Measurements from ENCODE around the gene LARP7. TPM values are rescaled to one million over a fixed set of nuclear protein-coding genes. Genes with fewer than 3 reads are reported as not detected.

Gene LARP7
- total RNA-seq, 1 experiment from 2014 or later: 39.5 TPM

- TF ChIP-seq EZH2 (IDR thresholded peaks at IDR 0.05) (no peak), SIN3A (IDR thresholded peaks at IDR 0.05; ENCODE audit: low read depth) (no peak), SP1 (IDR thresholded peaks at IDR 0.05; ENCODE audit: low read depth) (no peak), ZFX (IDR thresholded peaks at IDR 0.05) (no peak), EZH2phosphoT487 (IDR thresholded peaks at IDR 0.05; ENCODE audit: borderline replicate concordance) (no peak), ZBTB33 (IDR thresholded peaks at IDR 0.05; ENCODE audit: extremely low read depth, insufficient replicate concordance, low read length) (no peak), TCF7L2 (IDR thresholded peaks at IDR 0.05; ENCODE audit: borderline replicate concordance, extremely low read depth, insufficient read depth, insufficient read length) (no peak), ATF3 (IDR thresholded peaks at IDR 0.05) (no peak), MAX (IDR thresholded peaks at IDR 0.05) (no peak), CBX3 (IDR thresholded peaks at IDR 0.05; ENCODE audit: low read depth) (no peak), POLR2A (IDR thresholded peaks at IDR 0.05; ENCODE audit: borderline replicate concordance, extremely low read depth, insufficient read depth, insufficient read length) (no peak)
- intact Hi-C loops (cut with micrococcal nuclease): no loop called here
- POLR2A ChIA-PET: no interaction called here
- no peak for ATAC-seq
- no TSS peak for BruUV-seq (replicated peaks)
- no peaks in the 10 kb centered on the region for H3K27me3 ChIP-seq (ENCODE audit: insufficient read depth, low read length)
- RAD21 ChIA-PET (ENCODE audit: low non-redundant PET in 1 of 2, low total read pairs in 2 of 2, uncharacterized antibody in 2 of 2, unreplicated experiment in 2 of 2): no interaction called here
- H3K4me2 ChIP-seq (ENCODE audit: low read length): no peak overlapping the region
- no peak overlapping the region for H2AFZ ChIP-seq (ENCODE audit: low read depth, low read length, poor library complexity, severe bottlenecking)
- H3K79me2 ChIP-seq (ENCODE audit: insufficient read depth, low read length): no peaks in the 10 kb centered on the region
- peaks cover 2 to 15% of the 10 kb centered on the region in 2 experiments; a peak in 3 of 4 replicates for H3K4me1 ChIP-seq (ENCODE audit: control insufficient read depth in 1 of 2, insufficient read depth in 2 of 2, low read length in 2 of 2)
- no peaks in the 10 kb centered on the region for H4K20me1 ChIP-seq (ENCODE audit: insufficient read depth)
- H3K9me3 ChIP-seq (ENCODE audit: control insufficient read depth in 1 of 2, insufficient read depth in 1 of 2, low read depth in 1 of 2, low read length in 2 of 2): no peaks in the 10 kb centered on the region
- H3K9me2 ChIP-seq (ENCODE audit: insufficient read depth): no peaks in the 10 kb centered on the region
- CTCF ChIA-PET: no interaction called here
- no peak overlapping the region for H3K27ac ChIP-seq (ENCODE audit: low read depth, low read length)
- no peak overlapping the region for H3K9ac ChIP-seq (ENCODE audit: low read length)
- H3K4me3 ChIP-seq (replicated peaks in 1 of 2; ENCODE audit: low read depth in 1 of 2, low read length in 2 of 2): no peak overlapping the region
- H3K36me3 ChIP-seq (ENCODE audit: control insufficient read depth in 1 of 2, insufficient read depth in 2 of 2, low read length in 2 of 2): no peaks in the 10 kb centered on the region
- no peak for DNase-seq (ENCODE audit: low read depth, low spot score)
Observed at GRCh38 chr4:112702892-112703291, 65.9 kb downstream of the LARP7 start.
